Left renal pelvis (tissue), 4 donors: ENCODE results near the gene CD46. TPM values are rescaled to one million over a fixed set of nuclear protein-coding genes. Genes with fewer than 3 reads are reported as not detected.

ENCODE experiments used
- DNase-seq, 4 donors: peaks; one replicate each; pipeline ENCODE4 v3.0.0-alpha.2; 2013; ENCODE audit warnings: low read depth in 4 of 4, low spot score in 3 of 4
- polyA plus RNA-seq, 4 donors: library from polyadenylated mRNA; unstranded; fragments of 120-200 nt; gene quantifications; one replicate each; pipeline ENCODE4 v1.2.1, GENCODE V29; 2013; ENCODE audit not compliant: insufficient read length in 4 of 4

Gene CD46
- polyA plus RNA-seq, 4 donors = 122 to 401 (median 331) TPM

DNA sequence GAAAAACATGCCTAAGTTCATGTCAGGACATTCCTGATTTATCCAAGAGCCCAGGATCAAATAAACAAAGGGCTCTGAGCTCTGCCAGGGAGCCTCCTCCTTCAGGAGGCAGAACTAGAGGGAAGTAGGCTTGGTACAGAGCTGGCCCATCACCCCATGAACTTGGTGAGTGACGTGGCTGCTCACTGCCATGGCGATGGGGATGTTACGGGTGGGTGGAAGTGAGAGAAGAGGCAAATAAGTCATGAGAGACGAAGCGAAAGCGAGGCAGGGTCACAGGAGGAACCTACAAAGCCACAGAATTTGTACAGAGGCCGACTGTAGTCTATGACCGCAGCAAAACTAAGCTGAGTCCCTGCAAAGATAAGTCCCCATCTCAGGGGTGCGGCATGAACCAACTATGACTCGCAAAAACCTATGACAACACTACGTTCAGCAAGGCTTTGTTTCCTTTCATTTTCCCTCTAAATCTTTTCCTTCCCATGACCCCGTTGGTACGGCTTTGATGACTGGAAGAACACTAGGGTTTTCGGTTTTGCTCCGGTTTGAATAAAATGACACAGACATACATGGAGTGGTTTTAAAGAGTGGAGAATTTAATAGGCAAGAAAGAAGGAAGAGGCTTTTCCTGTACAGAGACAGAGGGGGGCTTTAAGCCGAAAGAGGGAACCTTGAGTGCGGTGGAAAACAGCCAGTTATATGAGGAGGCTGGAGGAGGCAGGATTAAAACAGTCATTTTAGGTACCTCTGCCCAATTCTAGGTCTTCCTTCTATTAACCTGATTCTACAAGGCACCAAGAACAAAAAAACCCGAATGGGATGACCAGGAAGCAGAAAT, 74.1 kb downstream of the CD46 start:
- no peak for DNase-seq

DNA sequence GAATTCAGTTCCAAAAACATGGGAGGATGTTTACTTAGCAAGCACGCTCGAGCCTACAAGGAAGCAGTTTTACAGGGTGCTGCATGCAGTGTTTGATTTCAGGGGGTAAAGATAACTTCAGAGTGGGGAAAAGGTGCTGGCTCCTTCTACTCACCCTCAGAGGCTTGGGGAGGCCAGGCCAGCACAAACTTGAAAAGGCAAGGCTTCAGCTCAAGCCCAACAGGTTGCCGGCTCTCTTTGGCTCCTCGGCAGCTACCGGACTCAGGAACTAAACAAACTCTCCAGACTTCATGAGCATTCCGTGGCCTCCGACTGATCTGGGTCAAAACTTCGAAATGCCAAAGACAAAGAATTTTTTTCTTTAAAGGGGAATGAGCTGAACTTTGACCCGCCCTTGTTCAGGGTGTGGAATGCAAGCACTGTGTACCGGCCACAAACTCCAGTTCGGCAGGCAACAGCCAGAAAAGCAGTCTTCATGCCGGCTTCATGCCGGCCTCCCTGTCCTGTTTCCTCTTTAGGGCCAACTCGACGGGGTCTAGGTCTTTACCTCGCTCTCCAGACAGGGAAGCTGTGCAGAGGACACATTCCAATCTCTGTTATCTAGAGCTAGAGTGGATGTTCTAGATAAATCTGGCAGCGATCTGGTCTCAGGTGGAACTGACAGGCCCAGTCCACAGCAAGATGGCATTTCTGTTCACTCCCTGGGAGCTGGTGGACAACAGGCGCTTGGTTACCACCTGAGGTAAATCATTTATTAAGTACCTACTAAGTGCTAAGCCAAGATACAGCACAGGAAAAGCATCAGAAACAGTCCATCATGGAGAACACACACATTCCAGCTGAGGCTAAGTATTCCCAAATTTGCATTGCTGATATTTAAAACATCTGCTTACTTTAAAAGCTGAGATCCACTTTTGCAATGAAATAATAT, 75.0 kb downstream of the CD46 start:
- no peak for DNase-seq

DNA sequence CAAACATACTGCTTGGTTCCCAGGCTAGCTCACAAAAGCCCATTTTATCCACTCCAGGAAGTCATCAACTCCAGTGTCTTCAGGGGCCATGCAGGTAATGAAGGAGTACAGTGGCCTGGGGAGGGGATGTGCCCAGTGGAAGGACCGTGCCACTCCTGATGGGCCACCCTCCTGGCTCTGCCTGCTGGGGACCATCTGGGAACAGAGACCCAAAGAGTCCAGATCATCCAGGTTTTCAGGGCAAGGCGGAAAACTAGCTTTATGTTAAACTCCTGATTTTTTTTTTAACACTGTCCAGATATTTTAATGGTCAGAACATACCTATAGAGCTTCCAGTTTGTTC, 75.6 kb downstream of the CD46 start:
- no peak for DNase-seq

DNA sequence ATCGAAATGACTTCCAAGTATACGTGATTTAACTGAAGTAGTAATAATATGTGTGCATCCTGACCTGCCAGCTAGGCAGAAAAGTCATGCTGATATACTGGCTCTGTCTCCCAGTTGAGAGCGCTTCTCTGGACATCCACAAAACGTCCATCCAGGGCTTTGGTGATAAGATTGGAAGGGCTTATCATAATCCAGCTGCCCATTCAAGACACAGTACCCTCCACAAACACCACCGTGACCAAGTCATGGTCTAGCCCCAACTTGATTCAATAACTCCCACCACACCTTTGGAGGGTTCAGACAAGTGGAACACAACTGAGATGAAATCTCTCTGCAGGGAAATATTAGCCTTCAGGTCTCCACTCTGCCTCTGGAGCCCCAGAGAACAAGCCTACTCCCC, 76.2 kb downstream of the CD46 start:
- no peak for DNase-seq

DNA sequence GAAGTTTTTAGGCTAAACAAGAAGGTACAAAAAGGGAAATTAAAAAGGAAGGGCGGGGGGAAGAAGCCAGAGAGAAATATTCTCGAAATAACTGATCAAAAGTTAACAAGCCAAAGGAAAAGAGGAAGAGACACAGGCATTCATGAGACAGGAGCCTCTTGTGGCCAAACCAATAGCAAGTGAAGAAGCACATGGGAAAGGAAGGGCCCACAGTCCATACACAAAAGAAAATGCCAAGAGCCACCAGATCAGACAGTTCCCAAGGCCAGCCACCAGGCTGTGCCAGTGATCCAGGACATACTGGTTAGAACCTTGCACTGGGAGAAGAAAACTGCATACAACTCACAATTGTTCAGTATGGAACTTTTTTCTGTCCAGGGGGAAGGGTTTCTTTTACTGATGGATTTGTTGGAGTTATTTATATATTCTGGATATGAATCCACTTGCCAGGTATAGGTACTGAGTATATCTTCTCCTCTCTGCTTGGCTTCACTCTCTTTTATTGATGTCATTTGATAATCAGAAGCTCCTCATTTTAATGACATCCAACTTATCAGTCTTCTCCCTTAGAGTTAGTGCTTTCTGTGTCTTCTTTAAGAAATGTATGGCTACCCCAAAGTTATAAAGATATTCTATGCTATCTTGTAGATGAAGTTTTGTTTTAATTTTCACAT, 76.8 kb downstream of the CD46 start:
- no peak for DNase-seq

DNA sequence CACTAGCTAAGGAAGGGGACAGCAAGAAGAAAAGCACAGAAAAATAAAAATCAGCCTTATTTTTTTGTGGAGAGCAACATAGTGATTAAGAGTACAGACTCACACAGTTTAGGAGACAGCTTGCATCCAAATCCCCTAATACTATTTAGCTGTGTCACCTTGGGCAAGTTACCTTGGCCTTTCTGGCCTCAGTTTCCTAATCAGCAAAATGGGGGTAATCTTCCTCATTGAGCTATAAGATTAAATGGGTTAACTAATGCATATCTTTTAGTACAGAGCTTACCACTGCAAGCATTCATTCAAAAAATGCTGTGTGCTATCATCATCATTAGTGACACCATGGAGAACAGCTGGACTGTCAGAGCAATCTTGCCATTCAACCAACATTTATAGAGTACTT, 77.7 kb downstream of the CD46 start:
- no peak for DNase-seq

DNA sequence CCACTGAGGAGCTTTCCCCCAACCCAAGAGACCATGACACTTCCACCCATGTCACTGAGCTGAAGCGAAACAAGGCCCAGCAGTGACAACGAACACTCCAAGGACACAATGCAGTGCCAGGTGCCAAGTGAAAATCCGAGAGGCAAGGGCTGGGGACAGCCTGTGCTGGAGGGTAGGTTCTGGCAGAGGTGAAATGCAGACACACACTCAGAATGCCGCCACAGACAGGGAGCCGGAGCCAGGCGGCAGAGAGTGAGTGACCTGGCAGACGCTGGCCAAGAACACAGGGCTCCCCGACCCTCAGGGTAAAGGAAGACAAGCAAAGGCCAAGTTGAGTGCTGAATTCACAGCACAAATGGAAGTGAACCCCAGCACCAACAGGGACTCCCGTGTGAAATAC, 78.9 kb downstream of the CD46 start:
- no peak for DNase-seq

DNA sequence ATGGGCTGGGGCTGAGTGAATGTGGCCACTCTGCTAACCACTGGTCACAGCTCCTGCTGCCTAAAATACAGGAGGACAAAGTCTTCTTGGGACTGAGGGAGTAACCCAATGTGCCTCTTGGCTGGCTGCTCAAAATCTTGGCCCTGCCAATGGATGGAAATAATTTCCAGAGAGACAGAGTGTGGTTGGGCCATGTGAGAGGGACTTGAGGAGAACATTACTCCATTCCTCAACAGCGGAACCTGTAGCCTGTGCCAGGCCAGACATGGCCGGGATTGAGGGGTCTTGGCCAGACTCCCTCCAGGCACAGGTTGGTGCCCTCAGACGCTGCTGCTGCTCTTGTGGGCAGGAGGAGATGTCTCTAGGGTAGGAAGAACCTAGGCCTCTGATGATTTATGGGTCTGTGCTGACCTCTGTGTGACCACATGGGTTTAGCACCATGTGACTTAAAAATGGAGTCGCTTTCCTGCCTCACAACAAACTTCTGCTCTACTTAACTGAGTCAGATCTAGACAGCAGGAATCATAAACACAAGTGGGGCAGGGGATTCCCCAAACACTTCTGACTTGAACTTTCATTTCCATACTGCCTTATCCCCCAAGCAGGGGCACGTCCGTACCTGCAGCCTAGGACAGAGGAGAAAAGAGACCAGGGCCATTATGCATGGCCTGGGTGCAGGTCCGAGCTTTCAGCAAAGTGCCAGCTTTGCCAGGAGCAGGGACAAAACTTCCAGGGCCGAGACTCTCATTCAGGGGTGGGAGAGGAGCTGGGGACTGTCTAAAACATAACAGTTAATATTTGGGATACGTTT, 79.9 kb downstream of the CD46 start:
- no peak for DNase-seq

DNA sequence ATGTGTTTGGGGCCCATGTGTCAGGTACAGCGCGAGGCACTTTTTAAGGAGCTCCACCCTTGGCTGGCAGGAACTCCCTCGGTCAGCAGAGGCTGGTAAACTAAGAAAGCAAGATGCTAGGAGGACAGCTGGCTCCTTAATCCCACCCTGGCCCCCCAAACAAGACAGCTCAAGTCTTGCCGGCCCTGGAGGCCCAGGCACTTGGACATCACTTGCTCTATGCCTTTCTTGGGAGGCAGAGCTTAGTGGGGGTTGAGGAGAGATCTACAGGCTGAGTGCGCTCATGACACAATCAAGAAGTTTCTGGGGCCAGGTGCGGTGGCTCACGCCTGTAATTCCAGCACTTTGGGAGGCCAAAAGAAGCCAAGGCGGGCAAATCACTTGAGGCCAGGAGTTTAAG, 80.9 kb downstream of the CD46 start:
- no peak for DNase-seq

DNA sequence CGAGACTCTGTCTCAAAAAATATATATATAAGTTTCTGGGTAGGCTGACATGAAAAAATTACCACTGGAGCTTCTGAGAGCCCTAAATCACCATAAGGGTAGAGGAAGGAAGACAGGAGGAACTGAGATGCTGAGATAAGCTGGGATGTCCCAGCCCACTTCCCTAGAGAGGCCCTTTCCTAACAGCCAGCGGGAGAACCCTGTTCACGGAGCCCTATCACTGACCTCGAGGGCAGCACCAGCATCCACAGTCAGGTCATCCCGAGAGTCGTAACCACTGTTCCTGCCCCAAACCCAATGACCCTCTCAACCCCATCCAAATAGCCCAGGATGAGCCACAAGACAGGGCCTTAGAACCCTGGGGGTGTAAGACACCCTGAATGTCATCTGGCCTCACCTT, 81.5 kb downstream of the CD46 start:
- no peak for DNase-seq

DNA sequence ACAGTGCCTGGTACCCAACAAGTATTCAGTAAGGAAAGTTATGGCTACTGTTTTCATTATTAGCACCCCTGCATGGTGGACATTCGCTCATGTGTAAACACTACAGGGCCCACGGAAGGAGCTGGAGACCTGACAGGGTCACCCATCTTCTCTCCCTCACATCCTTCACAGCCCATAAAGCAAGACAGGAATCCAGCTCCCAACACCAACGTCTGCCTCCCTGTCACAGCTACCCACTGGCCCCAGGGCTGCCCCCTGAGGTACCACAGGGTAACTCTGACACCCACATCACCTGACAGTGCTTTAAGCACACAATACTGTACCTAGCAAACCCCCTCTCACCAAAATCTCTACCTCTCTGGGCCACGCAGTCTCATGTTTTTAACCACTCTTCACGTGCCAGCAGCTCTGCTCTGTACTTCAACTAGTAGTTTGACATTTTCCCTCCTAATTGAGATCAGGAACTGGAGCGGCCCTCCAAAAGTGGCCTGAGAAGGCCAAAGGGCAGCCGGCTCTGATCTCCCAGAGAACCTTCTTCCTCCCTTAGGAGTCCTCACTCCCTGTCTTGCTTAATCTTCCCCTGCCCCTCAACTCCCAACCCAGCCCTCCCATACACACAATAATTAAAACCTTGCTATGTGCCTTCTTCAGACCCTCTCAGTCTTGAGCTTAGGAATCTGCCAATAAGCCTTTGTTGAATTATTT, 82.3 kb downstream of the CD46 start:
- no peak for DNase-seq

DNA sequence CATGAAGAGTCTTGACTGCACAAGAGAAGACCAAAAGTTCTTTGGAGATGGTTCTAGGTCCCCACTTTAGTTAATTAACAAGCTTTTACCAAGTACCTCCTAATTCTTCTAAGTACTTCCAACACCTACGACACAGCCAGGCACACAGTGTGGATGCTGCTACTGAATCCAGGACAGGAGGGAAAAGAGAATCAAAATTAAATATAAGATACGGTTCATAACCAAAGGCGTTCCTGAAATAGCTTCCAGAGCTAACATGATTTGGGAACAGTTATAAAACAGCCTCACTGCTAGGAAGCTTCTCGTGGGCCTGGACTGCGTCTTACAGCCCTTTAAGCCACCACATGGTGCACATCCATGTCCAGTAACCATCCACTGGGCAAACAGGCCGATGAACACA, 84.1 kb downstream of the CD46 start:
- DNase-seq = no peak

DNA sequence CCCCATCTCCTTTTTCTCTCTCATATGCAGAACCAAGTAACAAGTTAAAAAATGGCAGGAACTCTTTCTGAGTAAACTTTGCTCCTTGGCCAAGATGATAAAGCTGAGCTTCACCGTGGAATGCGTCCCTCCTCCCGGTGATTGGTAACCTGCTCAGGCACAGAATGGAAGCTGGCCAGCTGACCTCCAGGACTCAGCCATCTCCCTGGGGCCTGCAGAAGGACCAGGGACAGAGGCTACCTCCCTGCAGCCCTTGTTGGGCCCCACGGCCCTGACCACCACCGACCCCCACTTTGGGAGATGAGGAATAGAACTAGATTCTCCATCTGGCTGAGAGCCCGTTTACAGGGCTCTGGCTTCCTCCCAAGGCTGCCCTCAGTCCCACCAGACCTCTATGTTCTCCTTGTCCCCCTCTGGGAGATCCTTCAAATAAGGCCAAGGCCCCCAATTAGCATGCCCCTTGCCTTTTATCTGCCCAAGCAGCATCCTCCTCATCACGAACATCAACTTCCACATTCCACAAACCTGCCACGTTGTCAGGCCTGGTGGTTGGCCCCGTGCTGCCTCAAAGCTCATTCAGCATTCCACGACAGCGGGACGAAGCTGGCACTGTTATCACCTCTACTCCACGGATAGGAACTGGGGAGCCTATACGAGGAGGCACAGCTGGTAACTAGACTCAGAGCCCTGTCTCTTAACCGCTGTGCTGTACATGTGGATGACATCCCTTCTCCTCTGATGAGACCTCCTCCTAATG, 84.9 kb downstream of the CD46 start:
- DNase-seq = no peak

DNA sequence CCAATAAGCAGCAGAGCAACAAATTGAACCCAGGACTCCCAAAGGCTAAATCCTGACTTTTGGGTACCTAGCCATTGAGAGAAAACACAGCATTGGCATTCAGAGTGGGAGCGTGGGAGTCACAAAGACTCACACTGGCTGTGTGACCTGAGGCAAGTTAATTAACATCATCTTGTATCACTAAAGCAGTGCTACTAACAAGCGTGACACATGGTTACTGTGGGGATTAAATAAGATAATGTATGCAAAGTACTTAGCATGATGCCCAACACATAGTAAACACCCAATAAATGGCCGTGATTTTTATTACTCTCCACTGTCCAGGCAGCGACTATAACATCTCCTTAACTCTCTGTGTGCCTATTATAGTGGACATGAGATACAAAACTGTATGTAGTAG, 85.8 kb downstream of the CD46 start:
- DNase-seq = no peak

DNA sequence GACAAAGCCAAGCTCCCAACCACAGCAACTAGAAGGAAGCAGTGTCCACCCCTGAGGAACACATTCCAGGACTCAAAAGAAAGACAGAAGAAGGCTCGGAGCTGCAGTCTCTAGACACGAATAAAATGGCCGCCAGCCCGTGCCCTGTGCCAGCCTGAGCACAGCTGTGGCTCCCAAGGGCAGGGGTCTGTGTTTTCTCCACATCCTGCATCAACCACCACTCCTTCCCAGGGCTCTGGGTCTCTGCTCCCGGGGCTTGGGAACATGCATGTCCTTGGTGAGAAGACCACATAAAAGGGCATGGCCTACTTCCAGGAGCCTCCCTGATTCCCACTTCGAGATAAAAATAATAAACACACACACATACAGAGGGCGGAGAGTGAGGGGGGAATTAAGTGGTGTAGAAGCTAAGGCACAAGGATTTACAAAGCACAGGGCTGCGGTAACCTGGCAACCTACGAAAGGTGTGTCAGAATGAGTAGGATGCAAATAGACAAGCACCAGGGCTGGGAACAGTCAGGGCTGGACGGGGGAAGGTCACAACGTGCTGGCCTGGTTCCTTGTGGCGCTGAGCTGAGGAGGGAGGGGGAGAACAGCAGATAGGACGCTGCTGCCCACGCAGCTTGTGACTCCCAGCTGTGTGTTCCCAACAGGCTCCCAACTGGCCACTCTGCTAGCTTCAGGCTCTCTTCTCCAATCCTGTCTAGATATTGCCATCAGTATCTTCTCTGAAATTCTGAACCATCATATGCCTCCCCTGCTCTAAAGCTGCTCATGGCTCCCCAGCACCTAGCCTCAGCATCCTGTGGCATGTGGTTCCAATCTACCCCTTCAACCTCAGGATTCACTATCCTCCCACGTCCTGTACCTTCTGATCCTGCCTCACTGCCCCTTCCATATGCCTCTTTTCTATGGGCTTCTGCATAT, 86.6 kb downstream of the CD46 start:
- DNase-seq = no peak

DNA sequence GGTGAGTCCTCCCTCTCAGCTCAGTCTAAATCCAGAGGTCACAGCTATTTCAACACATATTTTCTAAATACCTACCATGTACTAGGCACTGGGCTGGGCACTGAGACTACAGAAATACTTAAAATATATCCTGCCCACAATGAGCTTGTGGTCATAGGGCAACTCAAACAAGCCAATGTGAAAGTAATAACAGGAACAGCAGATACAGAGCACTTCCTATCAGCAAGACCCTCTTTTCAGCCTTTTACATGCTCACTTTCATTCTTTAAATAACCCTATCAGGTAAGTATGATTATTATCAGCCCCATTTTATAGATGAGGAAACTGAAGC, 87.2 kb downstream of the CD46 start:
- no peak for DNase-seq

DNA sequence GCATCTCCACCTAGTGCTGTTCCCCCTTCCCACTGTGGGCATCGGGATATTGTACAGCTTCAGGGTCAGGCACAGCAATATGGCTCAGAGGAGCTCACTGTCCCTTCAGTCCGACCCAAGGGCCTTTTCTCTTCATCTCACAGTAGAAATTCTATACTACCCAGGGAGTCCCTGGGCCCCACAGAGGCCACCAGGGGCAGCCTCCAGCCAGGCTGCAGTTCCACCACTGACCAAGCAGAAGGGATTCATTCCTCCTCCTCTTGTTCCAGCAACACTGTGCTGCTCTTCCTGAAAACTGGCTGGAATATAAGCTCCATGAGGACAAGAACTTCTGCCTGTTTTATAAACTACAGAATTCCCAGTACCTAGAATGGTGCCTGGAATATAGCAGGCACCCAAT, 88.5 kb downstream of the CD46 start:
- no peak for DNase-seq

DNA sequence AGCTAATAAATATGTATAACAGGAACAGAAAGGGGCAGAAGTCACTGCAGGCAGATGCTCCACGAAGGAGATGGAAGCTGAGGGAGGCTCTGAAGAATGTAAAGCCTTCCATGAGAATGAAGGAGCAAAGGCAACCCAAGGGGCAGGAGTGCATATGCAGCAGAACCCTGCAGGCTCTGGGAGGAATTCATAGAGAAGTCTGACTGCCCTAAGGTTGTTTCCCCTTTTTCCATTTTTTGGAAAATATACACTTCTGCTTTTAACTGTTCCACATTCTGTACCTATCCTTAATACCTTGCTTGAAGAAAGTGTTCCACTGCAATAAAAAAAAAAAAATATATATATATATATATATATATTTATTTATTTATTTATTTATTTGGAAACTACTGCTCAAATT, 89.4 kb downstream of the CD46 start:
- no peak for DNase-seq
